HG03469 (cell line): ENCODE data around the gene MLIP.

Experiments used
- ATAC-seq: cut with Tn5 transposase; IDR thresholded peaks from one replicate; pipeline ENCODE4 v1.9.1; 2021; ENCODE audit warnings: mild to moderate bottlenecking, moderate library complexity, moderate number of reproducible peaks; ENCODE audit not compliant: unreplicated experiment

The MLIP gene

DNA sequence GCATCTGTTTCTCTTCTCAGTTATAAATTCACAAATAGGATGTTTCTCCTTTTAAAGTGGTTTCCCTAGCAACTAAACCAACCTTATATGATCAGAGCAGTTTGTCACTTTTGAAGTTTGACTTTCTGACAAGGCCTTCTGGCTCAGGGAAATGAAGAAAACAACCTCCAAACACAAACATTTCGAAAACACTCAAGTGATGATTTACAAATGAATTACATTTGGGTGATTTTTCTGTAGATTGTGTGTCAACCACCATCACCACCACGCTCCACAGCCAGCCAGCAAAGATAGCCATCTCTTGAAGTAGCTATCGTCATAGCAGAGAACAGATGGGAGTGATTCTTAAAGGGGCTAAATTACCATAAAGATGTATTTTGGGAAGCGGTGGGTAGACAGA, 16.5 kb upstream of the MLIP start:
- ATAC-seq: no peak

DNA sequence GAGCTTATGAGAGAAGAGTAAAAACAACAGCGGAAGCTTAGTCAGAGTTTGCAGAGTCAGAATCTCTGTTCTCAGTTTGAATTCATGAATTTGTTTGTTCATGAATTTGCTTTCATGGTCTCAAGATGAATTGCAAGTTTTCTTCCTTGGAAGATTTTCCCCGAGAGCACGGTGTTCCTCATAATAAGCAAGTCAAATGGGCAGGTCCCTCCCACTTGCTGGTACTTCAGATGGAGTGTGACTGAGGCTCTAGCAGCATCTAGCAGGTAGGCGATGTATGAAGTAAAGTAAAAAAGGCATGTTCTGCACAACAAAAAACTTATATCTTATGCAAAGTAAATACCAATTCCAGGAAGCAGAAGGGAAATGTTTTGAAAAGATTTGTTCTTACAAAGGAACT, 15.5 kb upstream of the MLIP start:
- no peak for ATAC-seq

DNA sequence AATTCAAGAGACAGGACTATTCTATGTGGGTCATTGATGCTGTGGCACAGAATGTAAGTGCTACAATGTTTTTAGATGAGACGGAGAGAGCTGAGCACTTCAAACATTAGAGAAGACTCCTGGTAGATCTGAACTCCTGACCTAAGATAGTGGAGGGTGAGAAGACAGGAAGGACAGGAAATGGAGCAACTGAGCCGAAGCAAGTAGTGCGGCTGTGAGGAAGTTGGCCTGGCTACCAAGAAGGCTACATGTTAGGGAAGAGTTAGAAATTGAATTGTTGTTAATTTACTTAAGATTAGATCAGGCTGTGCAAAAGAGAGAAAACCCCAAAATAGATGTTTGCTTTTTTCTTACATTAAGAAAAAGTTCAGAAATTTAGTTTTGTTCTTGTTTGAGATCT, 14.4 kb upstream of the MLIP start:
- no peak for ATAC-seq

DNA sequence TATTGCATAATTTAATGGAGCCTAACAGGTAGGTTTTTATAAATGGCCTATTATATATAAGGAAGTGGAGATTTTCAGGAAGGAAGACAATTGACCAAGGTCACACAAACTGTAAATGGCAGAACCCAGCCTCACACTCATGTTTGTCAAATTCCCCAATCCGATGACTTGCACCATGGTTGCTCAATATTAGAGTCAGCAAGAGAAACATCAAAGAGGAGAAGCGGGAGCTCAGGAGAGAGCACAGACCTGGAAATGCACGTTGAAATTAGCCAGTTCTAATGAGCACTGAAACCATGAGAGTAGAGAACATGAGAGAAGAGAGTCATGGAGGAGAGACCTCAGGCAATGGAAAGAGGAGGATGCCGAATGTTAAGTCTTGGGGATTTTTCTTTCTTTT, 13.5 kb upstream of the MLIP start:
- ATAC-seq: no peak

DNA sequence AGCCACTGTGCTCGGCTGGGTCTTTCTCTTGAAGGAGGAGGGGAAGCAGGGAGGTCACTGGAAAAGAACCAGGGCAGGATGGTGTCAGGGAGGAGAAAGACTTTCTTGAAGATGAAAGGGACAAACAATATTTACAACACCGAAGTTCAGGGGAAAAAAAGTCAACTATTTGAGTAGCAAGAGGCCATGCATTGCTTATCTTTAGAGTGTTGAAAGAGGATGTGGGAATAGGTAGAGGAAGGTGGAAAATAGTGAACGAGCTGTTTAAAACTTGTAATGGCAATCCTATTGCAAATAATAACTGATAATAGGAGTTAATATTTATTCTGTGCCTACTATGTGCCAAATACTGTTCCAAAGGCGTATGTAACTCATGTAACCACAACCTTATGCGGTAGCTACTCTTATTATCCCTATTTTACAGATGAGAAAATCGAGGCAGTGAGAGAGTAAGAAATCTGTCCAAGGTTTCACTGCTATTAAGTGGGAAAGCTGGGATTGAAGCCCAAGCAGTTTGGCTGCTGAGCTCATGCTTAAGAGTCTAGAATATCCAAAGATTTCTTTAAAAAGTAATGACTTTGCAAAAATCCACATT, 12.7 kb upstream of the MLIP start:
- no peak for ATAC-seq

DNA sequence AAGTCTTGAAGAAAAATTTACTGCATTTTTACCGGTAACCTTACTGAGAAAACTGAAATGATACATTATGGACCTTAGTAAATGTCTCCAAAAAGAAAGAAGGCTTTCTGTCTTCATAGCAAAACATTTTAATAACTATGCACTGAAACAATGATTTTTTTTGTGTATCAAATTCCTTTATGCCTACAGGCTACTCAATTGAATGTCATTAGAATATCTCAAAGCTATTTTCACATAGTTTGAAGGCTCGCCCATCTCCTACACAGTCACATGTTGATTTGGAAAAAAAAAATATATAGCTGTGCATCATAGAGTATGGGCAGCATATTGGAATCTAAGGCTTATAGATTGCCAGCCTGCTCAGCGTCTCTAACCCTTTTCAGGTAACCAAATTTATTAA, 12.0 kb upstream of the MLIP start:
- ATAC-seq: no peak

DNA sequence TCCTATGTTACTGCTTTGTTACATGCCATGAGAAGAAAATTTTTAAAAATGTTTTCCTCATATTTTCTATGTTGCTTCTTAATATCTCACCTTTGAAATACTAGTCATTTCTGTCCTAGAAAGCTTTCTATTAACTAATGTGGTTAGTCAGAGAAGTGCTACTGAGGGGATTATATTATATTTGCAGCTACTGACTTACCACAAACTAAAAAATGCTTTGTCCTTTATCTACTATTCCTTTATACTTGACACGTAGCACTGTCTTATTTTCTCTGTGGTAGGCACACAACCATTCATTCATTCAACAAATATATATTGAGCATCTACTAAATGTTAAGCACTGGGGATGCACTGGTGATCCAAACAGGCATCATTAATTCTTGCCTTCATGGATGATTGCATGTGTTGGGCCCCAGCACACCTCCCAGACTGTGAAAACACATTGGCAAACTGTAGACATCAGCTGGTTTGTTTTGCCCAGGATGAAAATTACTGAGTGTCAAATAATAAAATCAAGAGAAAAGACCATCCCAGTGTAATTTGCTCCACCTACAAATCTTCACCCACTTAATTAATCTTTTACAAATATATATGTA, 10.7 kb upstream of the MLIP start:
- peak; percentile 77 for ATAC-seq

DNA sequence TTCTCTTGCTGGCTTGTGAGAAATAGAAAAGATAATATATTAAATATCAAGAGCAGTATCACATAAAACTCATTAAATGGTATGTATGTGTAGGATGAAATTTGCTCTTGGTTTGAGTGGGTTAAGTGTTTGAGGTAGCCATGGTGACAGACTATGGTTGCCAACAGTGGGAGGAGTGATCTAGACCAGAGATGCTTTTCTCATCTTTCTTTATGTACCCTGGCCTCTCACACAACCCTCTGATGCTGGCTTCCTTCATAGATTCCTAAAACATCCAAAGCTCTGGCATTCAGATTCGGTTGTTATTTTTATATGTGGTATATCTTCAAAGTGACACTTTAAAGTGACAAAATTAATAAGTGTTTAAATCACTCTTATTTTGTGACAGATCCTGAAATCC, 9.0 kb upstream of the MLIP start:
- ATAC-seq: no peak

DNA sequence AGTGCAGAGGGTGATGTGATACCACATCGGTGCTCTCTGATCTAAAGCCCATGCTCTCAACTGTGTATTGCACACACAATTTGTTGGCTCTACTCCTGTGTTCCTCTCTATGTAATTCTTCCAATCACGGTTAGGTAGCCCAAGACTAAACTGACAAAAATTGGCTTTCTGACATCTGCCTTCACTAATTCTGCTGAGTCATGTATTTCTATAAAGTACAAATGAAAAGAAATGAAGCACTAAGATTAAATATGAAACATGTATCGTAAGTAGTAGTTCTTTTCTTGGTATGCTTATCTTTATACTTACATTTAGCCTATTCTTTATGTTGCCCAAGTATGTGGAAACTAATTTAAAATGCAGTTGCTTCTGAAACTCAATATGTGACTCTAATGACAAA, 7.7 kb upstream of the MLIP start:
- no peak for ATAC-seq

DNA sequence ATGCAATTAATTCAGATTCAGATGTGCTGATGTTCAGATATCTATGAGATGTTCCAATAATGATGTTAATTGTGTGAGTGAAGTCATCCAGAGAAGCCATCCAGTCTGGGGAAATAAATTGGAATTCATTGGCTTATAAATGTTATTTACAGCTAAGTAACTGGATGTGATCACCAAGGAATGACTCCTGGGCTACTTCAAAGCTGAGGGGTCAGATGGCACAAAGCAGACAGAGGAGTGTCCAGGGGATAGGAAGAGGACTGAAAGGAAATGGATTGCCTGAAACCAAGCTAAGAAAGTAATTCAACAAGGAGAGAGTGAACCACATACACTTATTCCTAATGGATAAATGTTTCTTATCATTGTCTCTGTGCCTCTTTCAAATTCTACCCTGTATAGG, 4.5 kb upstream of the MLIP start:
- no peak for ATAC-seq

DNA sequence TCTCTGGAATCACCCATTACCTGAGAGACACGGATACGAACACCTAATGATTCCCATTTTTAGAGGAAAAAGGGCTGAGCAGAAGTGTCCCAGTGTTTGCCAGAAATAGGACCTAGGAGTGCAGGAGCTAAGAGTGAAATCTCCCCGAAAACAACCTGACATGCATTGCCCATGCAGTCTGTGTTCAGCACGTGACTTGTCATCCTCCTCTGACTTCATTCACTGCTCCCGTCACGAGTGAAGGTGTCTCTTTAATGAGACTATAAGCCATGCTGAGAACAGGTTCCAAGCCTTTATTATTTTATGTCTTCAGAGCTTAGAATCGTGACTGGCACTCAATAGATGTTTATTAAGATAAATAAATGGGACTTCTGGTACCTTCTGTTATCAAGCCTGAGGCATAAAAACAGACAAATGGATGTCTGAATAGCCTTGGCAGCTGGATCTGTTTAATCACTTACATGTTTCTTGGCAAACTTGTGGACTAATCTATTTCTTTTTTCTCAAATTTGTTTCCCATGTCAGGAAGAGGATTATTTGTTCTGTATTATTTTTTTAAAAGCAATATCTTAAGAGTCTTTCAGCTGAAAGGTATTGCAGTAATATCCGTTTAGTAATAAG, 3.7 kb upstream of the MLIP start:
- no peak for ATAC-seq

DNA sequence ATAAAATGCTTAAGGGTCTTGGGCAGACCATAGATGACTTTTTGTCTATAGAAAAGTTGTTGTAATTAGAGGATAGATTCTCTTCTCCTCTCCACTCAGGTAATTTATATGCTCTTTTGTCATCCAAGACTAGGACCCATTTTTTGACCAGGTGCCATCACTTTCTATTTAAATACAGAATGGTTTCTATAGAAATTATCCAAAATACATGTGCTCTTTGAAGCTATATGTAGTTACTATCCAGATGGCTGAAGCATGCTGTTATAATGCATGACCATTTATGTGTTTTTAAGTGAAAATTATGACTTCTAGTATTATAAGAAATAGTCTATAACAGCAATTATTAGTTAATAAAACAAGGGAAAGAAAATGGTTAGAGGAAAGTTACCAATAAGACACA, 3.0 kb upstream of the MLIP start:
- ATAC-seq: no peak

DNA sequence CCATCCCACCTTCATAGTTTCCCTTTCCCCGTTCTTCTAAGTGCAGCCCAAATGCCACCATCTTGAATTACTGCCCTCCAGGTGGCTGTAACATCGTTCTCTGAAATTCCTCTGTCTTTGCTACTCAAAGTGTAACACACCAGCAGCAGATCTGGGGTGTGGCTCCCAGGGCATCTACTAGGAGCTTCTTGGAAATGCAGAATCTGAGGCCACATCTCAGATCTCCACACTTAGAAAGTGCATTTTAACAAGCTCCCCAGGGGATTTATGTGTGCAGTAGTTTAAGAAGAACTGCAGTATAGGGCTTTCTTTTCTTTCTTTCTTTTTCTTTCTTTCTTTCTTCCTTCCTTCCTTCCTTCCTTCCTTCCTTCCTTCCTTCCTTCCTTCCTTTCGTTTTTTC, 1.7 kb upstream of the MLIP start:
- ATAC-seq: no peak

DNA sequence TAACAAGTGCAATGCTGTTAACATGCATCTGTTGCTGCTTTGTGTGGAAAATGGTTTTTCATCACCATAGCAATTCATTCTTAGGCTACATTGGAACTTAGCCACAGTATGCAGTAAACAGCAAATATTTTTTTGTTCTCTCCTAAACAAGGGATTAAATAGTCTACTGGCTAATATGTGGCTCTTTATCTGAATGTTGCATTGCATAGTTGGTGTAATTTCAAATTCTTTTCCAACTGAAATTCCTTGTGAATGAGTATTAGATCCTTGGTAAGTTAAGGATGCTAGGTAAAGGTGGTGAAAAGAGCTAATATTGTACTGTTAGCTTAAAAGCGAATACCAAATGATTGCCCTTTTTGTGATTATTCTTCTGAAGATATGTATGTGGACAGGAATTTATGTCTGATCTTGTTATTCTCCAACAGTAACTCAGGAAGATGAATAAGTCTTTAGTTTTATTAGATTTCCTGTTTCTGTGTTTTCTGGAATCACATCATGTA, 958 bp downstream of the MLIP start:
- no peak for ATAC-seq

DNA sequence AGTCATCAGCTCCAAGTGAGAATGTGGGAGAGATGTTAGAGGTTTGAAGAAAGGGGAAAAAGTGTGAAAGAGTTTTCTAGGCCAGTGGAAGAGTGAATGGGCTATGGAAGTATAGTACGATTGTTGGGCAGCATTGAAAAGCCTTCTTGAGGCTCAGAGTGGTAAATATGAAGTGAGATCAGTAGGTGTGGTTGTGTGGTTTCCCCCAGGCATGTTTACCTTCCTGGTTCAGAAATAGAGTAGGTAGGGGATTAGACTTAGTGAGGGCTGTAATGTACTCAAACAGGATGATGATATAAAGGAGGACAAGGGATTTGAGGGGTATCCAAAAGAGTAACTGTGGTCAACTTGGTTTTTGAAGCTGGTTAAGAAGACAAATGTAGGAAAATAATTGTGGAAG, 3.7 kb downstream of the MLIP start:
- ATAC-seq: no peak

DNA sequence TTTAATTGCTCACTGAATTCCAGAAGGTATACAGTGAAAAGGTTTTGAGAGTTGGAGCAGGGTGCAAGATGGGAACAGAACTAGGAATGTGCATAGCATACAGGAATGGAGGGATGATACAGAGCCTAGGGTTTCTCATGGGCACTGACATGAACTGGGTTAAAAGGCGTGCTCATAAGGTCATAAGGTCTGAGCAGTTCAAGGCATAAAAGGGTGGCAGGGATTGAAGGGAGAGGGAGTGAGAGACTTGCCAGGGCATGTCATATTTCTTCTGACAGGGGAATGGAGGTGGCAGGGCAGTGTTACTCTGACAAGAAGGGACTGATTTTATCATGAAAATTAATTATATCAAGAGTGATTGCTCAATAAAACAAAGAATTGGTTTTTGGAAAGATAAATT, 4.7 kb downstream of the MLIP start:
- ATAC-seq: no peak

DNA sequence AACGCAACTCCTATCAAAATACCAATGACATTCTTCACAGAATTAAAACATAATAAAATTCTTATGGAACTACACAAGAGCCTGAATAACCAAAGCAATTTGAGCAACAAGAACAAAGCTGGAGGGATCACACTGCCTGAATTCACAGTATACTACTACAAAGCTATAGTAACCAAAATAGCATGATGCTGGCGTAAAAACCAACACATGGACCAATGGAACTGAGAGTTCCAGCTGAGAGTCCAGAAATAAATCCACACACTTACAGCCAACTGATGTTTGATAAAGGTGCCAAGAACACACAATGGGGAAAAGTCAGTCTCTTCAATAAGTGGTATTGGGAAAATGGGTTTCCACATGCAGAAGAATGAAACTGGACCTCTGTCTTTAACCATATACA, 6.9 kb downstream of the MLIP start:
- no peak for ATAC-seq

DNA sequence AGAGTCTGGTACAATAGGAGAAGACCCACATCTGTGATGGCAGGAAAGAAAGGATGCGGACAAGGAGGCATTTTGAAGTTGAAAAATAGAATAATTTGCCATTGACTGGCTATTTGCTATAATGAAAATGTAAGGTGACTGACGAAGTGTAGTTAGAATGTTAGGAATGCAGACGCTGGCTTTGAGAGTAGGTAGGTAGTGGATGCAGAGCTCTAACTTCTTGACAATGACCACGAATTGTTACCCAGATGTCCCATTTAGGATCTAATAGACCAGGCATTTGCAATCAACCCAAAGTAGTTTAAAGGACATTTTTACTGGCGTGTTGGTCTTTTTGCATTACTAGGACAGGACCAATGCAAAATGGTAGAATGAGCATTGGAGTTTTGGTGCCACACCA, 14.2 kb downstream of the MLIP start:
- no peak for ATAC-seq

DNA sequence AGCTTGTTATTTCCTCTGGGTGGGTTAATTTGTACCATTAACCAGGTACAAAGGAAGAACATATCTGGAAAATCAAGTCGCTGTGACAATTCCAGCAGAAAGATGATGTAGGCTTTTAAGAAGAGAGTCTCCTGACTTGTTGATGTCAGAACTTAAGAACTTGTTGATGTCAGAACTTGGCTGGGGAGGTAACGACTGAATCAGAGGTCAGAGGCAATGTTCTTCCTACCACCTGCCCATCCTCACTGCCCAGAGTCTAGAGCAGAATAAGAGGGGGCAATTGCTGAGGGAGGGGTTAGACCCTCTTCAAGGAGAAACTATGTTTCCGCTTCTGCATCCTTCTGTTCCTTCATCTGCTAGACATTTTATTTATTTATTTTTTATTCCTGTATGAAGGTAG, 18.9 kb downstream of the MLIP start:
- no peak for ATAC-seq

DNA sequence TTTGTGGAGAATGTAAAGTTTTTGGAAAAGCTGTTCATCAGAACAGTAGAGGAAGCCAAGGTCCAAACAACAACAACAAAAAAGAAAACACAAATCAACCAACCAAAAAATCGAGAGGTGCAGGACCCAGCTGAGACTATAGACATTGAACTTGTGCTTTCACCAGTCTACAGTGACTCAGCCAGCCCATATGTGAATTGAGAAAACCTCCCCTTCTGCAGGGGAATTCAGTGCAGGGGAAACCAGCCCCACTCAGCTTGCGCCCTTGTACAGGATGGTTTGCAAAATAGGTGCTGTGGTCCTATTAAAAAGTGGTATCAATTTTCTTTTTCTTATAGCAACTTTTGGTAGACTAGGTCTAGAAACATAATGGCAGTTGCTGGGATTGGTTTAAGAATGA, 21.3 kb downstream of the MLIP start:
- ATAC-seq: no peak

DNA sequence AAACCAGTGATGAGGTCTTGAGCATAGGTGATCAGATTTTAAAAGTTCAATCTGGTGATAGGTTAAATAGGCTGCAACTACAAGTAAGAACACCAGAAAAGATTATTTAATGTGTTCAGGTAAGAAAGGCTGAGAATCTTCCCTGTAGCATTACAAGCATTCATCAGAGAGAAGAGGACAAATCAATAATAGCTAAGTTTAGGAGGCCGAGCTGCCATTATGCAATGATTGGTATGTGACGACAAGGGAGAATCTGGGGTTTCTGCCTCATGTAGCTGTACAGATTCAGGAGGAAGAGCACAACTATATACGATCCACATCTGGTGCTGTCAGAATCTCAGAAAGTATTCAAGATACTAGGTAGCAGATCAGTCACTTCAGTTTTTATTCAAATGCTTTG, 21.9 kb downstream of the MLIP start:
- ATAC-seq: no peak

DNA sequence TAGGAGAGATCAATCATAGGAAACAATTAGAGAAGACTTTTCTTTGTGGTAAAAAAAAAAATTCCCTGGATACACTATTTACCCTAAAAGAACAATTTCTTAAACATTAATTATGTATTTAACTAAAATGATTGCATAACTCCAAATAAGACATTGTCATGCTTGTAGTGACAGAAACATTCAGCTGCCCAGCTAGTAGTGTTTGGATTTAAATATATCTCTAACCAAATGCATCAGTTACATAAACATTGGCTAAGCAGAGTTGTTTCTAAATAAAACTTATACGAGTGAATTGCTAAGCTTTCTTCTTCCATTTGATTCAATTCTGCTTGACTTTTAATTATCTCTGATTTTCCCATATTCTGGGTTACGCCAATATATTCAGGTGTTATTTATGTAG, 23.7 kb downstream of the MLIP start:
- no peak for ATAC-seq
